Activated CD8-positive, alpha-beta memory T cell treated with anti-CD3 and anti-CD28 coated beads, Interleukin-2, amount 50 U/mL, for 24 hours (primary cell): Measurements from ENCODE around the gene HACD2.
"Not testable (repeated sequence)": the region's sequence is repeated elsewhere in the genome, so short reads cannot be mapped to it uniquely, and the experiment has no call there.

Experiments
- DNase-seq: peaks from one replicate; pipeline ENCODE4 v3.0.0-alpha.2; 2020; ENCODE audit errors: extremely low read depth

Gene HACD2

DNA sequence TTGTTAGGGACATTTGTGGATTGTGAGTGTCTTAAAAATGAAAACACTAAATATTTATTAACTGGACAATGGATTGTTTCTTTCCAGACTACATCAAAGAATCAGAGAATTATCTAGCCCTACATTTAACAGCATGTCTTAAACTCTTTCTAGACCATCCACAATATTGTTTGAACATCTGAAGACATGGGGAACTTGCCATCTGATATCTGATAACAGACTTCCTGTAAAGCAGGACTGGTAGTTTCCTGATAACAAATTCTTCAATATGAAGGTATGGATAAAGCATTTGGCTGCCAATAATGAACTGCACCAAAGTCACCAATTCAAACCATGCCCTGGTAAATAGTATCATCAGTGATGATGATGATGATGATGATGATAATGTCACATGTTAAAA is 26.2 kb upstream of the HACD2 start:
- no peak for DNase-seq

DNA sequence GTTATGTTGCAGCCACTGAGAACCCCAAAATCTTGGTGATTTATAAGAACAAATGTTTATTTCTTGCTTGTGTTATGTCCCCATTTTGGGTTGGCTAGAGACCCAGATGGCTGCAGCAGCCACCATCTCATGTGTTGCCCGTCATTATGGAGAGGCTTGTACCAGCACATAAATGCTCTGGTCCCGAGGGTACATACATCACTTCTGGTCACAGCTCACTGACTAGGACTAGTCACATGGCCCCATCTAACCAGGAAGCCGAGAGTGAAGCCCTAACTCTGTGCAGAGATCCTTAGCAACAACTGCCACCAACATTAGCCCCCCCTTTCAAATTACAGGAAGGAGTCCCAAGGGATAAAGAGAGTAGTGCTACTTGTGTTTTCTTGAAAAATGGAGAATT is 25.5 kb upstream of the HACD2 start:
- no peak for DNase-seq

DNA sequence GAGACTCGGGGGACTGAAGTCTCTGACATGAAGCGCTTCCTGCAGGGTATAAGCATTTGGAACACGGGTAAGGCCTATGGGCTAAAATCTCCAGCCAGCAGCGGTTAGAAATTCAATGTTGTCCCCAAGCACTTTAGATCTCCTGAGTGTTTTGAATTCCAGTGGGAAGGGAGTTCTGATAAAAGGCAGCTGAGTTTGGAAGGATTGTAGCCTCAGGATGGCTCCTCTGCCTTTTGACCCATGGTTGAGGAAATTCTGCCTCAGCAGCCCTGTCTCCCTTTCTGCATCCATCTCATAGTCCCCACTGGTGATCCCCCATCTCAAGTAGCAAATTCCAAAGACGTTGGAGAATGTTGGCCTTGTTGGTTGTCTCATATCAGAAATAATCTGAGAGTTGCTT is 24.2 kb upstream of the HACD2 start:
- no peak for DNase-seq

DNA sequence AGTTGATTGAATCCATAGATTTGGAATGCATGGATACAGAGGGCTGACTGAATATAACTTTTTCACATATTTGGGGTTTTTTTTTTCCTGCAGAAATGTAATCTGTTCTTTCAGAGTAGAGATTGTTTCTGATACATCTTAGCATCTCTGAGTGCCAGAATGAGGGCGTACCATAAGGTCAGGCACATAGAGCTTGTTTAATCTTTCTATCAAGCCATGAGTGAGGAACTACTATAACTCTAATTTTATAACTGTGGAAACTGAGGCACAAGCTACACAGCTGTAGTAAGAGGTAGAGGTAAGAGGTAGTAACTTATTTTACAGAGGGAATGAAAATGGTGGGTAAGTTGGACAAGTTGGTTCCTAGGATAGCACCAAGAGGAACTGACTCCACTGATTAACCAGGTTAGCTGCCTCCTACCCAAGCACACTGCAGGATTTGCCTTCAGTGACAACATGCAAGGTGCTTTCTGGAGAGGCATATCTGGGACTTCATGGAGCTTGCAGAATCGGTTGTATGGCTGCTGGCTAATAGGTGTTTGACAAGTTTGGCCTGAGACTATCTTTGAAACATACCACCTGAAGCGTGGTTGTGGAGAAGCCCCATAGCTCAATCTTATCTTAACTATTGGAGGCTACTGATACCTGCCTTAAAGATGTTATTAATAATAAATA is 23.5 kb upstream of the HACD2 start:
- no peak for DNase-seq

- no peak for DNase-seq
These were observed 21.7 kb upstream of the HACD2 start for GRCh38 chr3:123606527-123606926.

- DNase-seq: no peak
These were observed 21.0 kb upstream of the HACD2 start for GRCh38 chr3:123605789-123606234.

DNA sequence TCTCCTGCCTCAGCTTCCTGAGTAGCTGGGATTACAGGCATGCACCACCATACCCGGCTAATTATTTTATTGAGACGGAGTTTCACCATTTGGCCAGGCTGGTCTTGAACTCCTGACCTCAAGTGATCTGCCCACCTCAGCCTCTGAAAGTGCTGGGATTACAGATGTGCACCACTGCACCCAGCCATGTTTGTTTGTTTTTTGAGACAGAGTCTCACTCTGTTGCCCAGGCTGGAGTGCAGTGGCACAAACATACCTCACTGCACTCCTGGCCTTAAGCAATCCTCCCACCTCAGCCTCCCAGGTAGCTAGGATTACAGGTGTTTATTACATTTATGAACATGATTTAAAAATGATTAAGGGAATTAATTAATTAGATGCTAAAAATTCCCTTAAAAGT is 18.3 kb upstream of the HACD2 start:
- not testable (repeated sequence) for DNase-seq

DNA sequence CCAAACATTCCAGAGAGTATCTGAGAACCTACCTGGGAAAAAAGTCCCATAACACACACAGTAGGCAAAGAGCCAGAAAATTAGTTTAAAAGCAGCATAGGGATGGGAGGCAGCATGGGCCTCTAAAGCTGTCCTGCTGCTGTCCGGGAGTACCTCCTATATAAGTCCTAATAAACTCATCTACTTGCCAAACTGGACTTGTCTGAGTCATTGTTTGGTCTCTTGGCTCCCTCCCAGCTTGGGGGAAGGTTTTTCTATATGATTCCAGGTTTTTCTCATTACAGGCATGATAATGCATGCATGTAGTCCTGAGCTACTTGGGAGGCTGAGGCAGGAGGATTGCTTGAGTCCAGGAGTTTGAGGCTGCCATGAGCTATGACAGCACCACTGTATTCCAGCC is 17.5 kb upstream of the HACD2 start:
- no peak for DNase-seq

- not testable (repeated sequence) for DNase-seq
These were observed 16.0 kb upstream of the HACD2 start for GRCh38 chr3:123600863-123601262.

DNA sequence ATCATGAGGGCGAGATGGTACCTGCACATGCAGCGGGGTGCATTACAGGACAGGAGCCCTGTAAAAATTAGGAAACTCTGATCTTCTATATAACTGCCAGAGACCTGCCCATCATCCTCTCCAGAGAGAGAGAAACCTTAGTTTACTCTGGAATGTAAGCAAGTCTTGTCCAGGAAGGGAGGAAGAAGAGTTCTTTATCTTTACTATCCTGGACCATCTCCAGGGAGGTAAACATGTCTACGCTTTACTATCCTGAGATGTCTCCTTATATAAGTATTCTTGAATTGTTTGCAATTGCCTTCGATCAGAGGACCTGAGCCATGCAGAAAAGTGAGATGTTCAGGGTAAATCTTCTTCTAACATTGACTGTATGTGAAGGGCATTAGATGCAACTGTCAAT is 12.7 kb upstream of the HACD2 start:
- DNase-seq: no peak

DNA sequence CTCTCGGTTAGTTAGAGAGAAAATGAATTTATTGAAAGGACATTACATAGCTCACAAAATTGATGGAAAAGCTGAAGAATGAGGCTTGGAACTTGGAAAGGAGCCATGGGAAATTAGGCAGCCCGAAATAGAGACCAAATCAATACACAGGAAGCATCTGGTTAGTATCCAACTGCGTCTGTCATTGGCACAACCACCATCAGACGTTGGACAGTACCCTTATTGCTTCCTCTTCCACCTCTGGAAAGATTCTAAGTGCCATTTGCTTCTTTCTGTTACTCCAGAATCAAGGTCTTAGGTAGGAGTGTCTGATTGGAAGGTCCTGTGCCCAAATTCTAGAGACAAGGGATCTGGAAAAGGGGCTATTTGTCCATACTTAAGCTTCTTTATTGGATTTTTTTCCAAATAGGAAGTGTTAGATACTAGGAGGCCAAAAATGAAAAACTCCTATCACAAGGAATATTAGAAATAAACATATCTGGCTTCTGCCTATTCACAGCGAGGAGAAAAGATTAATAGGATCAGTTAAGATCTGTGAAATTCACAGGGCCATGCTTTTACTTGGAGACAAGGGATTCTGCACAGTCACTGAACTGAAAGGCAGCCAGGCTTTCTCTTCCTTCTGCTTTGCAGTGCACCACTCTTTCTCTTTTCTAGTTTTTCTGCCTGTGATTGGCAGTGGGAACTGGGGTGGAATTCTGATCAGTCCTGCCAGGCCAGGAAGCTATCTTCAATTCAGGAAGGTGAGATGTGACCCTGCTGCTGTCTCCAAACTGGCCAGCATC is 10.7 kb upstream of the HACD2 start:
- no peak for DNase-seq

- DNase-seq: no peak
These were observed 8.5 kb upstream of the HACD2 start for GRCh38 chr3:123593381-123593780.

DNA sequence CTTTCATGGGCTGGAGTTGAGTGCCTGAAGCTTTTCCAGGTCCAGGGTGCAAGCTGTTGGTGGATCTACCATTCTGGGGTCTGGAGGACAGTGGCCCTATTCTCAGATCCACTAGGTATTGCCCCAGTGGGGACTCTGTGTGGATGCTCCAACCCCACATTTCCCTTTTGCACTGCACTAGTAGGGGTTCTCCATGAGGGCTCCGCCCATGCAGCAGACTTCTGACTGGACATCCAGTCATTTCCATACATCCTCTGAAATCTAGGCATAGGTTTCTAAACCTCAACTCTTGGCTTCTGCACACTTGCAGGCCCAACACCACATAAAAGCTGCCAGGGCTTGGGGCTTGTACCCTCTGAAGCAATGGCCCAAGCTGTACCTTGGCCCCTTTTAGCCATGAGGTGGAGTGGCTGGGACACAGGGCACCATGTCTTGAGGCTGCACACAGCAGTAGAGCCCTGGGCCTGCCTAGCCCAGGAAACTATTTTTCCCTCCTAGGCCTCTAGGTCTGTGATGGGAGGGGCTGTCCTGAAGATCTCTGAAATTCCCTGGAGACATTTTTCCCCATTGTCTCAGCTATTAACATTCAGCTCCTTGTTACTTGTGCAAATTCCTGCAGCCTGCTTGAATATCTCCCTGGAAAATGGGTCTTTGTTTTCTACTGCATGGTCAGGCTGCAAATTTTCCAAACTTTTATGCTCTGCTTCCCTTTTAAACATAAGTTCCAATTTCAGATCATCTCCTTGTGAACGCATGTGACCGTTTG is 6.0 kb upstream of the HACD2 start:
- no peak for DNase-seq

GRCh38 chr3:123587401-123587800 is 2.5 kb upstream of the HACD2 start:
- DNase-seq: no peak

DNA sequence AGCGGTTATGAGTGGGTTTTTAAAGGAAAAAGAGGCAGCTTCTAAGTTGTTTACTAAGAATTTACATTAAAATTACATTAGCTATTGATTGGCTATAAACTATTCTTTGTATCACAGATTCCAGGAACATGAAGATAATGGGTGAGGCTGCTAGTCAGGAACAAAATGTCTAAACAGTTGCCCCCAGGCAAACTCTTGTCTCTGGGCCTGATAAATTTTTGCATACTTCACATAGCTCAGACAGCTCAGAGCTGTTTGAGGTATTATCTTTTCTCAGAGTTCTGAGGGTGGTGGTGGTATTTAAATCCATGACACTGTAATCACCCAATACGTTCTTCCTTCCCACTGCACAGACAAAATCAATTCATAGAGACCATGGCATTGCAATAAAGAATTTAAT is 2.1 kb upstream of the HACD2 start:
- no peak for DNase-seq

DNA sequence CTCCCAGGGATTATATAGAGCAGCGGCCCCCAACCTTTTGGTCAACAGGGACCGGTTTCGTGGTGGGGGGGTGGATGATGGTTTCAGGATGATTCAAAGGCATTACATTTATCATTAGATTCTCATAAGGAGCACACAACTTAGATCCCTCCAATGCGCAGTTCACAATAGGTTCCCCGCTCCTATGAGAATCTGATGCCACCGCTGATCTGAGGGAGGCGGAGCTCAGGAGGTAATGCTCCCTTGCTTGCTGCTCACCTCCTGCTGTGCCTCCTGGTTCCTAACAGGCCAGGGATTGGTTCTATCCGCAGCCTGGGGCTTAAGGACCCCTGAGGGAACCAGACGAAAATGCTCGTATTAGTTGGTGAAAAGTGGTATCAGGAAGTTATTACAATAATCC is 1.3 kb upstream of the HACD2 start:
- no peak for DNase-seq

- DNase-seq: no peak
These were observed 417 bp downstream of the HACD2 start for GRCh38 chr3:123584284-123584987.

- DNase-seq: no peak
These were observed 1.3 kb downstream of the HACD2 start for GRCh38 chr3:123583561-123583960.

DNA sequence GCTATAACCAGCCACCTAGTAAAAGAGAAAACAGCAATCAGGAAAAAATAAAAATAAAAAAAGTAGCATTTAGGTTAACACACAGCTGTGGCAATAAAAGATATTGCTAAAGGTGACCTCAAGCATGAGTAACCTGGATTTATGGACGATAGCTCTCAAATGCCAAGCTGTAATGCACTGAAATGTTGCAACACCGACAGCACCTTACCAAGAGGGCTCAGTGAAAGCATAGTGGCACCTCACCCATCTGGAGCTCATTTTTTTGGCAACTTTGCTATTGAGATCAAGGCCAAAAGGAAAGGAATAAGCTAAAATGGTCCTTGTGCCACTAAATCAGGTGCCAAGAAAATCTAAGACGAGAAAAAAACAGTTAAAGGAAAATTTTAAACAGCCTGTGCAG is 2.5 kb downstream of the HACD2 start:
- no peak for DNase-seq

DNA sequence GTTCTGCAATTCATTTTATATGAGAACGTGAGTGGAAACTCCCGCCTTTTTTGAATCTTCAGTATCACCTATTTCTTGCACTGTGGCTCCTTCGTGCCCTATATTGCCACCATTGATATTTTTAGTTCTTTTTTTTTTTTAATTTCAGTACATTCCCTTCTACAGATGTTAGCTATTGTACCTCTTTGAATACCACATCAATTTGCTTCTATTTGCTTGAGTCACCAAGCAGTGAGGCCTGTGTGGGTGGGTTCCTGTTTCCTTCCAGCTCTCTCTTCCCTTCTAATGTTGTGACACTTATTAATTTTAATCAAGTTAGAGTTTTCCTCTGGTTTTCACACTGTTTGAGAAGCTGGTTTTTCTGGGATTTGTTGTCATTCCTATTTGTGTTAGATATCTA is 8.7 kb downstream of the HACD2 start:
- DNase-seq: no peak

- no peak for DNase-seq
These were observed 12.9 kb downstream of the HACD2 start for GRCh38 chr3:123571973-123572365.
